RWPE2 (cell line): Measurements from ENCODE around the gene POLR1E.

Experiments used
- ATAC-seq: fragments of 200-7000 bp; cut with Tn5 transposase; 3 replicates; pipeline ENCODE4 v1.9.1; 2021; ENCODE audit warnings: low read depth
- DNase-seq: peaks from one replicate; pipeline ENCODE4 v3.0.0-alpha.2; 2020; ENCODE audit warnings: low spot score
- H3K27ac ChIP-seq: fragments of 450-650 bp; 2 replicates; pipeline ENCODE4 v1.5.1; 2017; ENCODE audit warnings: mild to moderate bottlenecking; ENCODE audit not compliant: poor library complexity, severe bottlenecking
- H3K27me3 ChIP-seq: fragments of 250-450 bp; sonication (Bioruptor Pico); 2 replicates; pipeline ENCODE4 v1.5.1; 2021; ENCODE audit warnings: mild to moderate bottlenecking, moderate library complexity; ENCODE audit not compliant: insufficient read depth, poor library complexity, severe bottlenecking
- H3K36me3 ChIP-seq: fragments of 250-450 bp; sonication (Bioruptor Pico); 2 replicates; pipeline ENCODE4 v1.5.1; 2020; ENCODE audit warnings: low read depth, mild to moderate bottlenecking, moderate library complexity
- H3K4me1 ChIP-seq: fragments of 250-450 bp; sonication (Bioruptor Pico); 2 replicates; pipeline ENCODE4 v1.5.1; 2021; ENCODE audit warnings: mild to moderate bottlenecking, moderate library complexity; ENCODE audit not compliant: insufficient read depth, poor library complexity, severe bottlenecking
- H3K4me3 ChIP-seq: fragments of 250-450 bp; sonication (Bioruptor Pico); 2 replicates; pipeline ENCODE4 v1.5.1; 2021; ENCODE audit warnings: mild to moderate bottlenecking, moderate library complexity; ENCODE audit not compliant: severe bottlenecking
- H3K9me3 ChIP-seq: fragments of 250-450 bp; sonication (Bioruptor Pico); 2 replicates; pipeline ENCODE4 v1.5.1; 2021; ENCODE audit warnings: mild to moderate bottlenecking, moderate library complexity; ENCODE audit not compliant: severe bottlenecking
- TF ChIP-seq, protein P1 (sequence below): fragments of 450-650 bp; IDR thresholded peaks from one replicate; pipeline ENCODE4 v1.5.1; 2017; ENCODE audit warnings: mild to moderate bottlenecking, moderate library complexity; ENCODE audit not compliant: poor library complexity, severe bottlenecking

Gene POLR1E

DNA sequence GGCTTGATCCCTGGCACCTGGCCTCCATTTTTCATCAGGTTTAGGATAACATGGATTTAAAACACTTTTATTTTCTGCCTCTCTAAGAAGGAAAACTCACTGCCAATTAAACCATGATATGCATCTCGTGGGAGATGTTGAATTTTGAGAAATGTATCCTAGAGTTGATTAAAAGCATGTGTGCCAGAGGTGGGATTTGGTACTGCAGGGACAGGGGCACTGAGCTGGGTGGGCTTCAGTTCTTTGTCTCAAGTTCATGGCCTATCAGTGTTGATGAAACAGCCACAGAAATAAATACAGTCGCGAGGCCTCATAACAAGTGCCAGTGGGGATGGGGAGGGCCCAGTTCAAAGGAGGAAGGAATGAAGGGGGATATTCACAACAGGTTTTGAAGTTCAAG, 34.9 kb downstream of the POLR1E start:
- TF ChIP-seq, protein P1, sequence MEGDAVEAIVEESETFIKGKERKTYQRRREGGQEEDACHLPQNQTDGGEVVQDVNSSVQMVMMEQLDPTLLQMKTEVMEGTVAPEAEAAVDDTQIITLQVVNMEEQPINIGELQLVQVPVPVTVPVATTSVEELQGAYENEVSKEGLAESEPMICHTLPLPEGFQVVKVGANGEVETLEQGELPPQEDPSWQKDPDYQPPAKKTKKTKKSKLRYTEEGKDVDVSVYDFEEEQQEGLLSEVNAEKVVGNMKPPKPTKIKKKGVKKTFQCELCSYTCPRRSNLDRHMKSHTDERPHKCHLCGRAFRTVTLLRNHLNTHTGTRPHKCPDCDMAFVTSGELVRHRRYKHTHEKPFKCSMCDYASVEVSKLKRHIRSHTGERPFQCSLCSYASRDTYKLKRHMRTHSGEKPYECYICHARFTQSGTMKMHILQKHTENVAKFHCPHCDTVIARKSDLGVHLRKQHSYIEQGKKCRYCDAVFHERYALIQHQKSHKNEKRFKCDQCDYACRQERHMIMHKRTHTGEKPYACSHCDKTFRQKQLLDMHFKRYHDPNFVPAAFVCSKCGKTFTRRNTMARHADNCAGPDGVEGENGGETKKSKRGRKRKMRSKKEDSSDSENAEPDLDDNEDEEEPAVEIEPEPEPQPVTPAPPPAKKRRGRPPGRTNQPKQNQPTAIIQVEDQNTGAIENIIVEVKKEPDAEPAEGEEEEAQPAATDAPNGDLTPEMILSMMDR: no peak
- no peak overlapping the region for H3K4me3 ChIP-seq
- no peaks in the 10 kb centered on the region for H3K36me3 ChIP-seq
- no peaks in the 10 kb centered on the region for H3K9me3 ChIP-seq
- DNase-seq: no peak
- H3K4me1 ChIP-seq: no peaks in the 10 kb centered on the region
- no peak for ATAC-seq
- H3K27ac ChIP-seq: no peak overlapping the region
- no peaks in the 10 kb centered on the region for H3K27me3 ChIP-seq

DNA sequence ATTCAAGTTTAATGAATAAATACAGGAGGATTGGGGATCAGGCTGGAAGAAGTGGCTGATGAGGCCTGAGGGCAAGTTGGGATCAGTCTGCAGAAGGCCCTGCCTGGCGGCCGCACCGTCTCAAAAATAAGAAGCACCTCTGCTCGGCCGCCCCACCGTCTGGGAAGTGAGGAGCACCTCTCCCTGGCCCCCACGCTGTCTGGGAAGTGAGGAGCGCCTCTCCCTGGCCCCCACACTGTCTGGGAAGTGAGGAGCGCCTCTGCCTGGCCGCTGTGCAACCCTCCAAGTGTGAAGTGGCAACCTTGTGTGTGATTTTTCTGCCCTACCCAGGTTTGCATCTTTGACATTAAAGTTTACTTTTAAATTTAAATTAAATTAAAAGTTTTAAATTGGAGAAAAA, 35.4 kb downstream of the POLR1E start:
- H3K27ac ChIP-seq: no peak overlapping the region
- no peaks in the 10 kb centered on the region for H3K27me3 ChIP-seq
- DNase-seq (no peak), ATAC-seq (no peak)
- TF ChIP-seq, protein P1: no peak
- no peaks in the 10 kb centered on the region for H3K9me3 ChIP-seq
- no peaks in the 10 kb centered on the region for H3K36me3 ChIP-seq
- no peak overlapping the region for H3K4me3 ChIP-seq
- no peaks in the 10 kb centered on the region for H3K4me1 ChIP-seq

DNA sequence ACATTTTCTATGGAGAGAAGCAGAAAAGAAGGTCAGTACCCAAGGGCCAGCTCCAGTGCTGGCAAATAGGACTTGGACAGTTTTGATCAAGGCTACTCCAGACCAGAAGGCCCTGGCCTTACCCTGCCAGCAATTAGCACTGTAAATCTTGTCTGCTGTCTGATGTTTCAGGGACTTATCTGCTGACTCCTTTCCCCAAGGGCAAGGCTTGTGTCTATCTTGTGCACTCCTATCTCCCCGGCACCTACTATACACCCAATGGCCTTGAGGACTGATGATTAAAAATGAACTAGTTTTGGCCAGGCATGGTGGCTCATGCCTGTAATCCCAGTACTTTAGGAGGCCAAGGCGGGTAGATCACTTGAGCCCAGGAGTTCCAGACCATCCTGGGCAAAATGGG, 37.2 kb downstream of the POLR1E start:
- Histone ChIP-seq H3K4me1 (no peaks in the 10 kb centered on the region), H3K36me3 (no peaks in the 10 kb centered on the region), H3K27ac (no peak overlapping the region), H3K27me3 (no peaks in the 10 kb centered on the region), H3K9me3 (no peaks in the 10 kb centered on the region), H3K4me3 (no peak overlapping the region)
- ATAC-seq (no peak), DNase-seq (no peak)
- TF ChIP-seq, protein P1: no peak

DNA sequence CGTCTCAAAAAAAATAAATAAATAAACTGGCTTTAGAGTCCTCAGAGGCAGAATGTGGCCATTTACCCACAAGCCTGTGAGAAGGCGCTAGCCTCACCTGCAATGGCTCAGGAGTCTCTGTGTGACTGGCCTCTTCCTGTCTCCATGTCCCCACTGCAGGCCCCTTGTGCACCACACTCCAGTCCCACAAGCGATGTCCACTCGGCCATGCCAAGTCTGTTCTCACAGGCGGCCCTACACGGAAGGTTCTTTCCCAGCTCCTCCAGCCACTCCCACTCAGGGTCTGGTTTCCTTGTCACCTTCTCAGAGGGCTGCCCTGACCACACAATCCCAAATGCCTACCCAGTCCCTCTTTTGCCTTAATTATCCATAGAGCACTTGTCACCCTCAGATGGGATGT, 38.2 kb downstream of the POLR1E start:
- Histone ChIP-seq H3K4me1 (no peaks in the 10 kb centered on the region), H3K4me3 (no peak overlapping the region), H3K27ac (no peak overlapping the region), H3K9me3 (no peaks in the 10 kb centered on the region), H3K36me3 (no peaks in the 10 kb centered on the region), H3K27me3 (no peaks in the 10 kb centered on the region)
- no peak for ATAC-seq
- TF ChIP-seq, protein P1: no peak
- no peak for DNase-seq

DNA sequence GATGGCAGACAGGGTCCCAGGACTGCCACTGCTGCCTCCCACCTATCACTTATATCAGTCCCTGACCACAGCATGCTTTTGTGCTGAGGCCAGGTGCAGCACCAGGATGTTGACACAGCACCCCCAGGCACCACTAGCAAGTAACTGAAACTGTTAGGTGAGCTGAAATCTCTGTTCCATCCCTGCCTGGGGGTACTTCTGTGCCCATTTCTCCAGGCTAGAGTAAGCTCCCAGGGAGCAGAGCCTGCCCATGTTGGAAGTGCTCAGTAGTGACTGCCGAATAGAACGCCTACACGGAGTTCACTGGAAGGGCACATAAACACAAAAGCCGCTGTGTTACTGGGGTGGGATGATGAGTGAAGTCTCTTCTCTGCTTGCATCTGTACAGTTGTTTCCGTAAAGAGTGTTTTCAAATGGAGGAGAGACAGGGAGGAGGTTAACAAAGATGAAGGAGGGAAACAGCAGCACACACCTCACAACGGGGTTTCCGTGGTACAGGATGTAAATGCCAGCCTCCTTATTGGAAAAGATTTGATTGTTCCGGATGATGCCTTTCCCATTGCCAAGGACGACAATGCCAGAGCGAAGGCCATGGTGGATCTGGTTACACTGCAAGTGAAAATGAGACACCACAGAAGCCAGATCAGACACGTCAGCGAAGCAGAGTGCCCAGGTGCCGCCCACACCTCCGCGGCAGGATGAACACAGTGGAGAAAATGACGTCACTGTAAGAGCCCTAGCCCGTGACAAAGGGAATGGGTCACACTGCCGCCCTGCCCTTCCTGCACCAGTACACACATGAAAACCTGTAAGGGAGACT, 43.1 kb downstream of the POLR1E start:
- Histone ChIP-seq H3K4me1 (no peaks in the 10 kb centered on the region), H3K27ac (no peak overlapping the region), H3K9me3 (no peaks in the 10 kb centered on the region), H3K27me3 (no peaks in the 10 kb centered on the region), H3K4me3 (no peak overlapping the region), H3K36me3 (no peaks in the 10 kb centered on the region)
- ATAC-seq (no peak), DNase-seq (no peak)
- TF ChIP-seq, protein P1: no peak
